ENCODE results near the gene FUCA1. TPM values are rescaled to one million over a fixed set of nuclear protein-coding genes. Genes with fewer than 3 reads are reported as not detected.
"Not testable (repeated sequence)": the region's sequence is repeated elsewhere in the genome, so short reads cannot be mapped to it uniquely, and the experiment has no call there.

The FUCA1 gene
- total and polyA plus RNA-seq, 2 of the 4 experiments (the other 2 are of a cell fraction), result 2.9 to 3.5 TPM

DNA sequence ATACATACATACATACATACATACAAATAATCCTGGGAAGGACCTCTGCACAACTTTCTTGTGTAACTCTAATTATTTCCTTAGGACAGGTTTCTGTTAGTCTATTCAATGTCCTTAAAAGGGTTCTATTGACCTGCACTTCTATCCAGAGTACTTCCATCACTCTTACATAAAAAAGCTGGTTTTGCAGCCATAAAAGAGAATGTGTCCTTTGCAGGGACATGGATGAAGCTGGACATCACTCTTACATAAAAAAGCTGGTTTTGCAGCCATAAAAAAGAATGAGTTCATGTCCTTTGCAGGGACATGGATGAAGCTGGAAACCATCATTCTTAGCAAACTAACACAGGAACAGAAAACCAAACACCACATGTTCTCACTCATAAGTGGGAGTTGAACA is 16.7 kb downstream of the FUCA1 start:
- H3K79me1 ChIP-seq (ENCODE audit: low read depth in 1 of 2, low read length in 2 of 2); DNase-seq; H3K18ac ChIP-seq (ENCODE audit: low read depth, low read length); H3K27ac ChIP-seq (ENCODE audit: insufficient read depth, low read length); POLR2A ChIA-PET (ENCODE audit: unreplicated experiment); H3K9me1 ChIP-seq (ENCODE audit: insufficient read depth, low read length); H3K56ac ChIP-seq (ENCODE audit: extremely low read depth, insufficient read depth, low read length); H3K14ac ChIP-seq (replicated peaks; ENCODE audit: low read depth, low read length); H3K36me3 ChIP-seq (ENCODE audit: control insufficient read depth, insufficient read depth, low read length); dilution Hi-C loops (cut with HindIII; ENCODE audit: low sequenced_read_pairs, unreplicated experiment); H4K91ac ChIP-seq (ENCODE audit: insufficient read depth, low read depth, low read length); H4K8ac ChIP-seq (ENCODE audit: low read depth in 2 of 2, low read length in 2 of 2); H3K4ac ChIP-seq (ENCODE audit: low read depth, low read length); H3K27me3 ChIP-seq (ENCODE audit: control insufficient read depth, insufficient read depth, low read length); H3K4me2 ChIP-seq (ENCODE audit: low read depth, low read length); H2BK5ac ChIP-seq (ENCODE audit: low read depth, low read length, poor library complexity, severe bottlenecking); H3K9me3 ChIP-seq (ENCODE audit: control insufficient read depth, insufficient read depth, low read length); H2BK20ac ChIP-seq (ENCODE audit: low read depth, low read length); H2AK5ac ChIP-seq (ENCODE audit: low read depth, low read length); H3K4me1 ChIP-seq (ENCODE audit: control insufficient read depth, insufficient read depth, low read length); H3K9ac ChIP-seq (ENCODE audit: low read depth, low read length); H2AK9ac ChIP-seq (replicated peaks; ENCODE audit: low read depth, low read length, poor library complexity); in situ Hi-C loops (cut with MboI; ENCODE audit: low sequenced_read_pairs); BruUV-seq (replicated peaks); H3K4me3 ChIP-seq (ENCODE audit: insufficient read depth, low read depth, low read length); H4K20me1 ChIP-seq (ENCODE audit: insufficient read depth, low read length); H2BK120ac ChIP-seq (ENCODE audit: low read depth, low read length); H2BK15ac ChIP-seq (ENCODE audit: low read depth, low read length); H4K5ac ChIP-seq (ENCODE audit: low read depth, low read length); H2AFZ ChIP-seq (replicated peaks; ENCODE audit: low read length, poor library complexity); H3K23ac ChIP-seq (ENCODE audit: low read depth, low read length); ATAC-seq (ENCODE audit: low read depth): not testable (repeated sequence)
- CTCF ChIA-PET, result interaction anchor here (1.2 kb wide), 1 partner anchor 40 kb away, joined by 3 read pairs; no protein-coding TSS in a partner anchor
- intact Hi-C loops (cut with micrococcal nuclease), result loop anchor here (5.0 kb wide), 1 partner anchor 79 kb away; no protein-coding TSS in a partner anchor
